Peyer's patch (tissue), 4 donors: ENCODE data around the gene DNAJC12. TPM values are rescaled to one million over a fixed set of nuclear protein-coding genes. Genes with fewer than 3 reads are reported as not detected.

ENCODE experiments used
- DNase-seq, 3 donors: peaks; one replicate each; pipeline ENCODE4 v3.0.0-alpha.2; 2017 to 2019
- H3K27ac ChIP-seq, 4 donors: fragments of 200-600 bp; sonication (generic); one replicate each; pipeline ENCODE4 v1.5.1; 2016 to 2019
- H3K27me3 ChIP-seq, 2 donors: fragments of 200-600 bp; sonication (generic); one replicate each; pipeline ENCODE4 v1.5.1; 2019
- H3K36me3 ChIP-seq, 3 donors: fragments of 200-600 bp; sonication (generic); one replicate each; pipeline ENCODE4 v1.5.1; 2016 to 2019
- H3K4me1 ChIP-seq, 4 donors: fragments of 200-600 bp; sonication (generic); one replicate each; pipeline ENCODE4 v1.5.1; 2016 to 2019
- H3K4me3 ChIP-seq, 4 donors: fragments of 200-600 bp; sonication (generic); 1 replicate in 3 of 4; 2 replicates in 1 of 4; pipeline ENCODE4 v1.5.1; 2016 to 2019; ENCODE audit warnings: mild to moderate bottlenecking in 1 of 4
- H3K9me3 ChIP-seq, 4 donors: fragments of 200-600 bp; sonication (generic); one replicate each; pipeline ENCODE4 v1.5.1; 2016 to 2019; ENCODE audit warnings: mild to moderate bottlenecking in 1 of 4
- CTCF ChIP-seq, 6 experiments: fragments of 450-650 bp in 4 of 6; fragments of 200-600 bp in 2 of 6; sonication (generic) in 1 of 6; IDR thresholded peaks; one replicate each; pipeline ENCODE4 v1.5.1; 2017 to 2019; ENCODE audit warnings: antibody characterized with exemption in 6 of 6, mild to moderate bottlenecking in 3 of 6, moderate library complexity in 1 of 6
- POLR2A ChIP-seq, 2 donors: fragments of 450-650 bp; IDR thresholded peaks; one replicate each; pipeline ENCODE4 v1.5.1; 2017; ENCODE audit warnings: antibody characterized with exemption in 2 of 2, mild to moderate bottlenecking in 2 of 2, moderate library complexity in 2 of 2
- total RNA-seq, 4 donors: library from RNA; depleted of rRNA; stranded (reverse); fragments of >200 nt; gene quantifications; one replicate each; pipeline ENCODE4 v1.1.0, GENCODE V29; 2016

The DNAJC12 gene
- total RNA-seq, 4 donors from 2014 or later, result 1.8 to 3.3 (median 1.9) TPM; not detected in 1

- DNase-seq, result no peak
- no peaks in the 10 kb centered on the region for H3K4me1 ChIP-seq
- H3K36me3 ChIP-seq, result no peaks in the 10 kb centered on the region
- TF ChIP-seq CTCF (IDR thresholded peaks at IDR 0.05), result no peak
- no peak for TF ChIP-seq POLR2A (IDR thresholded peaks at IDR 0.05)
- no peak overlapping the region for H3K27ac ChIP-seq
- H3K4me3 ChIP-seq, result no peak overlapping the region
- no peaks in the 10 kb centered on the region for H3K9me3 ChIP-seq
- no peaks in the 10 kb centered on the region for H3K27me3 ChIP-seq
These were observed 37.6 kb upstream of the DNAJC12 start for GRCh38 chr10:67875340-67876238.

GRCh38 chr10:67869996-67870395 lies 32.0 kb upstream of the DNAJC12 start:
- Histone ChIP-seq H3K36me3 (no peaks in the 10 kb centered on the region), H3K4me3 (no peak overlapping the region), H3K27me3 (no peaks in the 10 kb centered on the region), H3K9me3 (no peaks in the 10 kb centered on the region), H3K4me1 (no peaks in the 10 kb centered on the region), H3K27ac (no peak overlapping the region)
- no peak for DNase-seq
- TF ChIP-seq CTCF (IDR thresholded peaks at IDR 0.05), result no peak
- TF ChIP-seq POLR2A (IDR thresholded peaks at IDR 0.05), result no peak

- H3K27ac ChIP-seq, result no peak overlapping the region
- no peaks in the 10 kb centered on the region for H3K36me3 ChIP-seq
- H3K27me3 ChIP-seq, result no peaks in the 10 kb centered on the region
- H3K4me3 ChIP-seq, result no peak overlapping the region
- TF ChIP-seq CTCF (IDR thresholded peaks at IDR 0.05), result no peak
- no peak for TF ChIP-seq POLR2A (IDR thresholded peaks at IDR 0.05)
- no peak for DNase-seq
- H3K4me1 ChIP-seq, result no peaks in the 10 kb centered on the region
- H3K9me3 ChIP-seq, result no peaks in the 10 kb centered on the region
These were observed 30.1 kb upstream of the DNAJC12 start for GRCh38 chr10:67868132-67868531.

GRCh38 chr10:67864607-67865371 lies 26.8 kb upstream of the DNAJC12 start:
- no peak for DNase-seq
- no peak overlapping the region for H3K4me3 ChIP-seq
- H3K36me3 ChIP-seq, result no peaks in the 10 kb centered on the region
- H3K9me3 ChIP-seq, result no peaks in the 10 kb centered on the region
- H3K27me3 ChIP-seq, result no peaks in the 10 kb centered on the region
- TF ChIP-seq POLR2A (IDR thresholded peaks at IDR 0.05) (no peak), CTCF (IDR thresholded peaks at IDR 0.05) (no peak)
- H3K4me1 ChIP-seq, result no peaks in the 10 kb centered on the region
- H3K27ac ChIP-seq, result no peak overlapping the region

- DNase-seq, result no peak
- no peaks in the 10 kb centered on the region for H3K36me3 ChIP-seq
- H3K9me3 ChIP-seq, result no peaks in the 10 kb centered on the region
- H3K4me3 ChIP-seq, result no peak overlapping the region
- no peaks in the 10 kb centered on the region for H3K4me1 ChIP-seq
- H3K27me3 ChIP-seq, result no peaks in the 10 kb centered on the region
- TF ChIP-seq POLR2A (IDR thresholded peaks at IDR 0.05) (no peak), CTCF (IDR thresholded peaks at IDR 0.05) (no peak)
- no peak overlapping the region for H3K27ac ChIP-seq
These were observed 25.1 kb upstream of the DNAJC12 start for GRCh38 chr10:67863094-67863493.
